Right ventricle myocardium superior (tissue), 1 donor: ENCODE data around the gene NSMF. TPM values are rescaled to one million over a fixed set of nuclear protein-coding genes. Genes with fewer than 3 reads are reported as not detected.

ENCODE experiments used
- ATAC-seq: fragments of 200-7000 bp; cut with Tn5 transposase; one replicate; pipeline ENCODE4 v1.9.1; 2020; ENCODE audit warnings: mild to moderate bottlenecking; ENCODE audit not compliant: poor library complexity
- DNase-seq: peaks from one replicate; pipeline ENCODE4 v3.0.0-alpha.2; 2020
- intact Hi-C: fragments of 100-400 bp; cut with DNase I; formaldehyde crosslinking; loops from one replicate; pipeline ENCODE4 v1.11.2; 2022
- total RNA-seq: library from RNA; stranded (reverse); fragmentation: NEBNext Ultra II Directional; extraction: Animal tissue kit (Norgen Biotek cat#: 25700); gene quantifications from one replicate; pipeline ENCODE4 v1.2.1, GENCODE V29; 2021
- donor health status: DM: no; HTN: yes; CAD: no; lungs with severe emphysema.

Gene NSMF
- total RNA-seq, 1 donor from 2014 or later: 10.0 TPM

- ATAC-seq (peak; percentile 26), DNase-seq (no peak)
- intact Hi-C loops: no loop called here
Measured at GRCh38 chr9:137493364-137494103, 34.4 kb upstream of the NSMF start.

DNA sequence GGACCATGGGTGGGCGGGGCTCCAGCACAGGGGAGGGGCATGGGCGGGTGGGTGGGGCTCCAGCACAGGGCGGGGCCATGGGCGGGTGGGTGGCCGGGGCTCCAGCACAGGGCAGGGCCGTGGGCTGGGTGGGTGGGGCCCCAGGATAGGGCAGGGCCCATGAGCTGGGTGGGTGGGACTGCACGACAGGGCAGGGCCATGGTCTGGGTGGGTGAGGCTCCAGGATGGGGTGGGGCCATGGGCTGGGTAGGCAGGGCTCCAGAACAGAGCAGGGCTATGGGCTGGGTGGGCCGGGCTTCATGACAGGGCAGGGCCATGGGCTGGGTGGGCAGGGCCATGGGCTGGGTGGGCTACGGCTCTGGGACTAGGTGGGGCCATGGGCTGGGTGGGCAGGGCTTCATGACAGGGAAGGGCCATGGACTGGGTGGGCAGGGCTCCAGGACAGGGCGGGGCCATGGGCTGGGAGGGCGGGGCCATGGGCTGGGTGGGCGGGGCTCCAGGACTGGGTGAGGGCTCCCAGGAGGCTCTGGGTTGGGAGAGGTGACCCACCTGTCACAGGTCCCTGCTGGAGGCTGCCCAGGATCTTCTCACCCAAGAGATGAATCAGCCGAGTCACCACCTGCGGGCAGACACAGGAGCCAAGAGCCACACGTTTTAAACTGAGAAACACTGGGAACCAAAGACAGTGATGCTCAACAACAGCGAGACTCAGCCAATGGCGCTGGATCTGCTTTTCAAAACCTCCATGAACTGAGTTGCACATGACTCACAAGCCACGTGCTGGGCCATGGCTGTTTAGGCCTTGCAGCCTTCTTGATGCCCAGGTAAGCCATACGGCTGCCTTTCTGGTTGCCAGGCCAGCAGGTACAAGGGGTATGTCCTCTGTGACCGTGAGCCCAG is 33.6 kb upstream of the NSMF start:
- ATAC-seq: no peak
- peak; percentile 33 for DNase-seq
- intact Hi-C loops: no loop called here

DNA sequence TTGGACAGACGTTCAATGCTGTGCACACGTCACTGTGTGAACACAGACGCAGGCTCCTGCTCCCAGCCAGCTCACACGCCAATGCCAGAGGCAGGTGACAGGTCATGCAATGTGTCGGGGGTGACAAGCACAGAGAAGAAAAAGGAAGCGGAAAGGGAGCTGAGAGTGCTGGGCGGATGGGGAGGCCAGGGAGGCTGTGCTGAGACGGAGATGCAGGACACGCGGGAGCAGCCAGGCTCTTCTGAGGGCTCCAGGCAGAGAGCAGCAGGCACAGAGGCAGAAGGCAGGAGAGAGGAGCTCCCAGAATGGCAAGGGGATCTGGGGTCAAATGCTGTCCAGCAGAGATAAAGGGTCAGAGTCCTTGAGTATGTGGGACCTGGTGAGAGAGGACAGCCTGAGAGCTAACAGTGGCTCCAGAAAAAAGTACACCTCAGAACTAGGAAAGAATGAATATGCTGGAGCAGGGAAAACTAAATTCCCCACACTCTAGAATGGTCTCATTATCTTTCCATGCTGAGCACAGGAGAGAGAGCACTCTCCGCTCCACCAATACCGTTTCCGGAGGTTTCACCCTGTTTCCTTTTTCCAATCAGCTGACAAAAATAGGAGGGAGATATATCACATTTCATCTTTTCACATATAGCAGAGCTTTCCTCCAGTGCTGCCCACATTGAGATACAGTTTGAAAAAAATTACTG is 32.8 kb upstream of the NSMF start:
- peak; percentile 24 for DNase-seq
- intact Hi-C loops: no loop called here

DNA sequence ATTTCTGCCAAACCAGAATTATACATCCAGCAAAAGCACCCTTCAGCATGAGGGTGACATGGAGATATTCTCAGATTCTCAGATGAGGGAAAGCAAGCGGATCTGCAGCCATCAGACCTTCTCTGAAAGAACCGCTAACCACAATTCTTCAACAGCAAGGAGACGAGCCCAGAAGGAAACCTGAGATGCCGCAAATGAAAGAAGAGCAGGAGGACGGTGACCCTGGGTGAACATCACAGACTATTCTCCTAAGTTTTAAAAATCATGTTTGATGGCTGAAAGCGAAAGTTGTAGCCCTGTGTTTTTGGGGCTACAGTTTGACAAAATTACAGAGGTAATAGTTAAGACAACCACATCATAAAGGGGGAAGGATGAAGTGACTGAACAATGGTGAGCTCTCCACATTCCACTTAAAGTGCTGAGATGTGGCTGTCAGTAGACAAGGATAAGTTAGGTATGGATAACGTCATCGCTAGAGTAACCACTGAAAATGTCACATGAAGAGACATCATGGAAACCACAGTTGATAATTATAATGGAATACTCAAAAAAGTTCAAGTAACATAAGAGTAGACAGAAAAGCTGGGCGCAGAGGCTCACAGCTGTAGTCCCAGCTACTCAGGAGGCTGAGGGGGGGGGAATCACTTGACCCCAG is 31.5 kb upstream of the NSMF start:
- intact Hi-C loops: no loop called here

More for the DNA sequence above, 32.8 kb upstream of the NSMF start:
- no peak for ATAC-seq

DNA sequence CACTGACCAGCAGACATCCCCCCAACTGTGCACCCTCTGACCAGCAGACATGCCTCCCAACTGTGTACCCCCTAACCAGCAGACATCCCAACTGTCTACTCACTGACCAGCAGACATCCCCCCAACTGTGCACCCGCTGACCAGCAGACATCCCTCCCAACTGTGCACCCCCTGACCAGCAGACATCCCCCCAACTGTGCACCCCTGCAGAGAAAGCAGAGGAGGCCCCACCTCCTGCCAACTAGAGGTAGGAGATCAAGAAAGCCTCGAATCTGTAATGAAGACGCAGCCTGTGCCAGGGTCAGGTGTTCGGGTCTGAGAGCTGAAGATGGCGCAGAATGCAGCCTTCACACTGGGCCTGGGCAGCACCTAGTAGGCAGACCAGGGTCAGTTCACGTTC is 29.8 kb upstream of the NSMF start:
- intact Hi-C loops: no loop called here
- ATAC-seq (no peak), DNase-seq (no peak)

More for the DNA sequence above, 31.5 kb upstream of the NSMF start:
- ATAC-seq (no peak), DNase-seq (peak; percentile 6)

- no peak for ATAC-seq
- intact Hi-C loops: no loop called here
- peak; percentile 35 for DNase-seq
Measured at GRCh38 chr9:137488327-137488653, 29.2 kb upstream of the NSMF start.

DNA sequence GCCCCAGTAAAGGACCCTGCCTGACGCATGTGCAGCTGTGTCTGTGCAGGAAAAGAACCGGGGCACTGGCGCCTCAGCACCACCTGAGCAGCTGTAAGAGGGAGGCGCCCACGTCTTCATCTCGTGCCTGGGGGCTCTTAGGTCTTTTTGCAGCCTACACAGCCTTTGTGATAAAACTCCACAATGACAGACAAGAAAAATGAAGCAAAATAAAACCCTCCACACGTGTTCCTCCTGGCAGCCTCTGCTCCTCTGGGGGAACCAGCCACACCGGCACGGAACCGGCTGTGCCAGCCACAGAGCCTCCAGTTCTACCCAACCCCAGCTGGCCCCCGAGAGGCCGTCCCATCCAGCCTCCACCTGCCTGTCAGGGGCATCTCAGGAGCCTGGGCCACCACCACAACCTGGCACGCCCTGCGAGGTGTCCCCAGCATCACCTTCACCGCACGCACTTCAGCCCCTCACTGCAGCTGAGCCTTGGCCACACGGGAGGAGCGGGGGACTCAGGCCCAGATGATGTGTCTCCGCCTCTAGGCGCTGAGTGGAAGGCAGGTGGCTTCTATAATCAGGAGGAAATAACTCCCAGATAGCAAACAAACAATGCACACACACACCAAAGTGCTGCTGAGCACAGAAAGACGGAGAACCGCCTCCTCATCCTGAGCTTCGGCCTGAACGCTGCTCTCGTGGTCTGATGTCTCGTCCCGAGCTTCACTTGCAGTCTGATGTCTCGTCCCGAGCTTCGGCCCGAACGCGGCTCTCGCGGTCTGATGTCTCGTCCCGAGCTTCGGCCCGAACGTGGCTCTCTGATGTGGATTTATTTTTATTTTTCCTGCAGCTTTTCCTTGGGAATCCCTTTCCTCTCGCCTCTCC is 28.6 kb upstream of the NSMF start:
- peak; percentile 39 for DNase-seq
- ATAC-seq: no peak
- intact Hi-C loops: no loop called here

DNA sequence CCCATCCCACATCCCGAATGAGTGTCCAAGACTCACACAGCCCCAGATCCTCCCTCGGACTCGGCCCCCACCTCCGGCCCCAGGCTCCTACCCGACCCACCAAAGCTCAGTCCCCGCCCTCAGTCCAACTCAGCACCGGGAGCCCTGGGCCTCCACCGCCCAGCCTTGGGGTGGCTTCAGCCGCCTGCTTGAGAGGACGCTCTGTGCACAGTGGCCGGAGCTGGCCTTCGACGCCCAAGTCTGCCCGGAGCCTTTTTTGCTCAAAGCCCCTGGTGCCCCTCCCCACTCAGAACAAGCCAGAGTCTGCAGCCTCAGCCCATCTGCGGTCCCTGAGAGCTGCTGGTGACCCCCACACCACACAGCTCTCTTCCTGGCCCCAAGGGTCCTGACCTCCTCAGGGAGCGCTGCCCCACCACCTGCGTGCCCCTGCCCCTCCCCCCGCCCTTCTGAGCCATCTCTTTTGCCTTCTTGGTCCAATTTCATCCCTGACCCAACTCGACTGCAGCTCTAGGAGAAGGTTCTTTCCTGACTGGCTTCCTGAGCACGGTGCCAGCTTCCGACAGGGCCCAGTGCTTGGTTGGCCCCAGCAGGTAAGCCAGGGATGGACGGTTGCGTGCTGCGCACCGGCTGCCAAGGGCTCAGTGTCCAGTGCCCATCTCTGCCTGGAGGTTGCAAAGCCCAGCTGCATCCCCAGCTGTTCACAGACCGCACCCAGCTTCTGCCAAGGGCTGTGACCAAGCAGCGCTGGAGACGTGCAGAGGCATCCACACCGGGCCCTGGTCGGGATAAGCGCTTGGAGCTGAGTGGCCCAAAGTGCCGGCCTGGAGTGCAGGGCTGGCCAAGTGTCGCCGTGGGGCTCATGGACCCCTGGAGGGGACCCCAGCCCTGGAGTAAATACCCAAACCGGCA is 27.7 kb upstream of the NSMF start:
- no peak for ATAC-seq
- peak; percentile 24 for DNase-seq
- intact Hi-C loops: no loop called here

- intact Hi-C loops: no loop called here
- DNase-seq: no peak
Measured at GRCh38 chr9:137486141-137486490, 27.0 kb upstream of the NSMF start.

GRCh38 chr9:137485343-137486140 is 26.4 kb upstream of the NSMF start:
- peak; percentile 37 for DNase-seq
- ATAC-seq: no peak

More at GRCh38 chr9:137486141-137486490, 27.0 kb upstream of the NSMF start:
- no peak for ATAC-seq

GRCh38 chr9:137484551-137485315 is 25.6 kb upstream of the NSMF start:
- intact Hi-C loops: no loop called here
- DNase-seq (peak; percentile 26), ATAC-seq (no peak)

More at GRCh38 chr9:137485343-137486140, 26.4 kb upstream of the NSMF start:
- intact Hi-C loops: no loop called here

GRCh38 chr9:137482094-137482781 is 23.1 kb upstream of the NSMF start:
- intact Hi-C loops: no loop called here
- peak; percentile 67 for DNase-seq
- peak; percentile 63 for ATAC-seq

- intact Hi-C loops: no loop called here
- DNase-seq: peak; percentile 36
- ATAC-seq: no peak
Measured at GRCh38 chr9:137480686-137481683, 21.9 kb upstream of the NSMF start.
